ENCODE data around the gene SPTBN1. TPM values are rescaled to one million over a fixed set of nuclear protein-coding genes. Genes with fewer than 3 reads are reported as not detected.

The SPTBN1 gene
- total RNA-seq, 1 donor from 2014 or later, result 501 TPM

- no peak for DNase-seq
Measured at GRCh38 chr2:54635554-54636152, 179.5 kb downstream of the SPTBN1 start.

GRCh38 chr2:54636415-54637139, 180.4 kb downstream of the SPTBN1 start:
- no peak for DNase-seq

GRCh38 chr2:54638103-54638502, 182.0 kb downstream of the SPTBN1 start:
- DNase-seq, result no peak

- no peak for DNase-seq
Measured at GRCh38 chr2:54638774-54639187, 182.7 kb downstream of the SPTBN1 start.

- DNase-seq, result no peak
Measured at GRCh38 chr2:54639609-54640008, 183.5 kb downstream of the SPTBN1 start.

- no peak for DNase-seq
Measured at GRCh38 chr2:54640834-54641540, 184.9 kb downstream of the SPTBN1 start.

GRCh38 chr2:54641988-54642387, 185.9 kb downstream of the SPTBN1 start:
- no peak for DNase-seq

GRCh38 chr2:54642677-54643430, 186.7 kb downstream of the SPTBN1 start:
- DNase-seq, result no peak

GRCh38 chr2:54644236-54644635, 188.1 kb downstream of the SPTBN1 start:
- DNase-seq, result no peak

- no peak for DNase-seq
Measured at GRCh38 chr2:54646170-54646927, 190.2 kb downstream of the SPTBN1 start.

GRCh38 chr2:54648256-54648655, 192.1 kb downstream of the SPTBN1 start:
- DNase-seq, result no peak

- DNase-seq, result no peak
Measured at GRCh38 chr2:54649191-54649590, 193.1 kb downstream of the SPTBN1 start.

- DNase-seq, result no peak
Measured at GRCh38 chr2:54649633-54650032, 193.5 kb downstream of the SPTBN1 start.

GRCh38 chr2:54650612-54651011, 194.5 kb downstream of the SPTBN1 start:
- DNase-seq, result no peak

GRCh38 chr2:54651291-54651690, 195.2 kb downstream of the SPTBN1 start:
- DNase-seq, result no peak

GRCh38 chr2:54652540-54652939, 196.4 kb downstream of the SPTBN1 start:
- DNase-seq, result no peak

GRCh38 chr2:54653572-54654204, 197.6 kb downstream of the SPTBN1 start:
- no peak for DNase-seq

- no peak for DNase-seq
Measured at GRCh38 chr2:54655046-54655809, 199.1 kb downstream of the SPTBN1 start.

- no peak for DNase-seq
Measured at GRCh38 chr2:54656863-54657262, 200.7 kb downstream of the SPTBN1 start.

GRCh38 chr2:54657664-54658083, 201.5 kb downstream of the SPTBN1 start:
- no peak for DNase-seq

All from occipital lobe (tissue), 2 donors.